Neural cell (in vitro differentiated cells): ENCODE data around the gene PODNL1.

Source experiments
- EP300 ChIP-seq: fragments of 450-650 bp; conservative IDR thresholded peaks from 2 replicates; pipeline ENCODE4 v1.6.1; 2014; ENCODE audit warnings: antibody characterized with exemption, mild to moderate bottlenecking, moderate library complexity; ENCODE audit not compliant: poor library complexity, severe bottlenecking
- EZH2 ChIP-seq: fragments of 200-600, 300-800 bp; shearing (Covaris generic), sonication (generic); IDR thresholded peaks from 2 replicates; pipeline ENCODE4 v1.6.1; 2014; ENCODE audit warnings: antibody characterized with exemption, low read length, borderline replicate concordance, mild to moderate bottlenecking; ENCODE audit not compliant: insufficient read depth, poor library complexity, severe bottlenecking
- RAD21 ChIP-seq: fragments of 450-650 bp; conservative IDR thresholded peaks from 2 replicates; pipeline ENCODE4 v1.6.1; 2014; ENCODE audit warnings: antibody characterized with exemption, mild to moderate bottlenecking, moderate library complexity
- TF ChIP-seq, protein P1 (sequence below): IDR thresholded peaks from 2 replicates; pipeline ENCODE4 v1.6.1; 2012; ENCODE audit warnings: borderline replicate concordance
- TF ChIP-seq, protein P2 (sequence below): fragments of 450-650 bp; IDR thresholded peaks from 2 replicates; pipeline ENCODE4 v1.5.1; 2014; ENCODE audit warnings: antibody characterized with exemption, mild to moderate bottlenecking, moderate library complexity; ENCODE audit not compliant: poor library complexity, severe bottlenecking

DNA sequence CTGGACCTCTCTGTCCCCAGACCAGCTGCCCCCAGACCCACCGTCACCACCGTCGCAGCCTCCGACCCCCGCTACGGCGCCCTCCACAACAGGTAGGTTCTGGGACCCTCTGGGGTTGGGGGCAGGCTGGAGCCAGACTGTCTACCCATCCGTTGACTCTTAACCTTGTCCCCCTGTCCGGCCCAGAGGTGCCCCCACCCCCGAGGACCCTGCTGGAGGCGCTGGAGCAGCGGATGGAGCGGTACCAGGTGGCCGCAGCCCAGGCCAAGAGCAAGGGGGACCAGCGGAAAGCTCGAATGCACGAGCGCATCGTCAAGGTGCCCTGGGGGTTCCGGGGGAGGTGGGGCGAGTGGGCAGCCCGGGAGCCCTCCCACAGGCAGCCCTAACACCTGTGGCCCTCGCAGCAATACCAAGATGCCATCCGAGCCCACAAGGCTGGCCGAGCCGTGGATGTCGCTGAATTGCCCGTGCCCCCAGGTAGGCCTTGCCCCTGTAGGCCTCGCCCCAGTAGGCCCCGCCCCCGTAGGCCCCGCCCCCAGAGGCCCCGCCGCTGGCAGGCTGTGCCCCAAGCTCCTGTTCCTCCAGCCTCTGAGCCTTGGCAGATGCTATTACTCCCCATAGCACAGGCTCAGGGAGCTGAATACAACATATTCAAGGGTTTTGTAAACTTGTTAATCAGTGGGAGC is 19.3 kb downstream of the PODNL1 start:
- TF ChIP-seq RAD21, result no peak
- TF ChIP-seq, protein P1, sequence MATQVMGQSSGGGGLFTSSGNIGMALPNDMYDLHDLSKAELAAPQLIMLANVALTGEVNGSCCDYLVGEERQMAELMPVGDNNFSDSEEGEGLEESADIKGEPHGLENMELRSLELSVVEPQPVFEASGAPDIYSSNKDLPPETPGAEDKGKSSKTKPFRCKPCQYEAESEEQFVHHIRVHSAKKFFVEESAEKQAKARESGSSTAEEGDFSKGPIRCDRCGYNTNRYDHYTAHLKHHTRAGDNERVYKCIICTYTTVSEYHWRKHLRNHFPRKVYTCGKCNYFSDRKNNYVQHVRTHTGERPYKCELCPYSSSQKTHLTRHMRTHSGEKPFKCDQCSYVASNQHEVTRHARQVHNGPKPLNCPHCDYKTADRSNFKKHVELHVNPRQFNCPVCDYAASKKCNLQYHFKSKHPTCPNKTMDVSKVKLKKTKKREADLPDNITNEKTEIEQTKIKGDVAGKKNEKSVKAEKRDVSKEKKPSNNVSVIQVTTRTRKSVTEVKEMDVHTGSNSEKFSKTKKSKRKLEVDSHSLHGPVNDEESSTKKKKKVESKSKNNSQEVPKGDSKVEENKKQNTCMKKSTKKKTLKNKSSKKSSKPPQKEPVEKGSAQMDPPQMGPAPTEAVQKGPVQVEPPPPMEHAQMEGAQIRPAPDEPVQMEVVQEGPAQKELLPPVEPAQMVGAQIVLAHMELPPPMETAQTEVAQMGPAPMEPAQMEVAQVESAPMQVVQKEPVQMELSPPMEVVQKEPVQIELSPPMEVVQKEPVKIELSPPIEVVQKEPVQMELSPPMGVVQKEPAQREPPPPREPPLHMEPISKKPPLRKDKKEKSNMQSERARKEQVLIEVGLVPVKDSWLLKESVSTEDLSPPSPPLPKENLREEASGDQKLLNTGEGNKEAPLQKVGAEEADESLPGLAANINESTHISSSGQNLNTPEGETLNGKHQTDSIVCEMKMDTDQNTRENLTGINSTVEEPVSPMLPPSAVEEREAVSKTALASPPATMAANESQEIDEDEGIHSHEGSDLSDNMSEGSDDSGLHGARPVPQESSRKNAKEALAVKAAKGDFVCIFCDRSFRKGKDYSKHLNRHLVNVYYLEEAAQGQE, result no peak
- no peak for TF ChIP-seq EP300
- TF ChIP-seq, protein P2, sequence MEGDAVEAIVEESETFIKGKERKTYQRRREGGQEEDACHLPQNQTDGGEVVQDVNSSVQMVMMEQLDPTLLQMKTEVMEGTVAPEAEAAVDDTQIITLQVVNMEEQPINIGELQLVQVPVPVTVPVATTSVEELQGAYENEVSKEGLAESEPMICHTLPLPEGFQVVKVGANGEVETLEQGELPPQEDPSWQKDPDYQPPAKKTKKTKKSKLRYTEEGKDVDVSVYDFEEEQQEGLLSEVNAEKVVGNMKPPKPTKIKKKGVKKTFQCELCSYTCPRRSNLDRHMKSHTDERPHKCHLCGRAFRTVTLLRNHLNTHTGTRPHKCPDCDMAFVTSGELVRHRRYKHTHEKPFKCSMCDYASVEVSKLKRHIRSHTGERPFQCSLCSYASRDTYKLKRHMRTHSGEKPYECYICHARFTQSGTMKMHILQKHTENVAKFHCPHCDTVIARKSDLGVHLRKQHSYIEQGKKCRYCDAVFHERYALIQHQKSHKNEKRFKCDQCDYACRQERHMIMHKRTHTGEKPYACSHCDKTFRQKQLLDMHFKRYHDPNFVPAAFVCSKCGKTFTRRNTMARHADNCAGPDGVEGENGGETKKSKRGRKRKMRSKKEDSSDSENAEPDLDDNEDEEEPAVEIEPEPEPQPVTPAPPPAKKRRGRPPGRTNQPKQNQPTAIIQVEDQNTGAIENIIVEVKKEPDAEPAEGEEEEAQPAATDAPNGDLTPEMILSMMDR, result no peak
- no peak for TF ChIP-seq EZH2
